Astrocyte (in vitro differentiated cells and primary cell): Measurements from ENCODE around the gene SBF2. TPM values are rescaled to one million over a fixed set of nuclear protein-coding genes. Genes with fewer than 3 reads are reported as not detected.

Experiments used
- DNase-seq: peaks from one replicate; pipeline ENCODE4 v3.0.0-alpha.2; 2010; ENCODE audit warnings: low read depth
- FAIRE-seq: peaks from 2 replicates; lab custom pipeline; 2011; peaks lifted over from hg19 to GRCh38; lab: Jason Lieb, UNC
- H2AFZ ChIP-seq: 2 replicates; pipeline ENCODE4 v1.6.0; 2012; ENCODE audit warnings: low read depth, low read length, inconsistent platforms
- H3K27ac ChIP-seq: 2 replicates; pipeline ENCODE4 v1.5.1; 2011; ENCODE audit warnings: low read depth, low read length, inconsistent platforms
- H3K27me3 ChIP-seq: 2 replicates; pipeline ENCODE4 v1.6.0; 2011; ENCODE audit warnings: low read length, inconsistent platforms; ENCODE audit not compliant: insufficient read depth
- H3K36me3 ChIP-seq: 2 replicates; pipeline ENCODE4 v1.5.1; 2011; ENCODE audit warnings: low read length, inconsistent platforms; ENCODE audit not compliant: insufficient read depth
- H3K4me1 ChIP-seq: 2 replicates; pipeline ENCODE4 v1.5.1; 2011; ENCODE audit warnings: low read length, inconsistent platforms; ENCODE audit not compliant: insufficient read depth
- H3K4me2 ChIP-seq: 2 replicates; pipeline ENCODE4 v1.6.0; 2012; ENCODE audit warnings: low read length, inconsistent platforms
- H3K4me3 ChIP-seq: 2 replicates; pipeline ENCODE4 v1.5.1; 2011; ENCODE audit warnings: low read depth, mild to moderate bottlenecking, low read length, inconsistent platforms; ENCODE audit not compliant: insufficient read depth
- H3K79me2 ChIP-seq: 2 replicates; pipeline ENCODE4 v1.6.0; 2012; ENCODE audit warnings: mild to moderate bottlenecking, low read length, inconsistent platforms; ENCODE audit not compliant: insufficient read depth
- H3K9ac ChIP-seq: 2 replicates; pipeline ENCODE4 v1.6.0; 2012; ENCODE audit warnings: mild to moderate bottlenecking, low read length, inconsistent platforms
- H3K9me3 ChIP-seq: 2 replicates; pipeline ENCODE4 v1.5.1; 2012; ENCODE audit warnings: low read depth, mild to moderate bottlenecking, low read length, inconsistent platforms; ENCODE audit not compliant: insufficient read depth
- H4K20me1 ChIP-seq: 2 replicates; pipeline ENCODE4 v1.6.0; 2012; ENCODE audit warnings: low read length, inconsistent platforms; ENCODE audit not compliant: insufficient read depth
- H3K27ac Mint-ChIP-seq: one replicate; pipeline ENCODE4 v1.8.0; 2021; ENCODE audit warnings: mild to moderate bottlenecking, mixed read lengths; ENCODE audit not compliant: unreplicated experiment
- H3K27me3 Mint-ChIP-seq: one replicate; pipeline ENCODE4 v1.8.0; 2021; ENCODE audit warnings: low read depth, mixed read lengths; ENCODE audit not compliant: unreplicated experiment
- H3K36me3 Mint-ChIP-seq: one replicate; pipeline ENCODE4 v1.8.0; 2021; ENCODE audit warnings: low read depth, mixed read lengths; ENCODE audit not compliant: unreplicated experiment
- H3K4me1 Mint-ChIP-seq: one replicate; pipeline ENCODE4 v1.8.0; 2021; ENCODE audit warnings: low read depth, mixed read lengths; ENCODE audit not compliant: unreplicated experiment
- H3K4me3 Mint-ChIP-seq: one replicate; pipeline ENCODE4 v1.8.0; 2021; ENCODE audit warnings: mild to moderate bottlenecking, moderate library complexity, mixed read lengths; ENCODE audit not compliant: unreplicated experiment
- H3K9me3 Mint-ChIP-seq: one replicate; pipeline ENCODE4 v1.8.0; 2021; ENCODE audit warnings: mild to moderate bottlenecking, mixed read lengths; ENCODE audit not compliant: unreplicated experiment
- EZH2 ChIP-seq: IDR thresholded peaks from 2 replicates; pipeline ENCODE4 v1.6.1; 2012; ENCODE audit warnings: mild to moderate bottlenecking, low read length, inconsistent platforms; ENCODE audit not compliant: insufficient read depth
- total RNA-seq: library from RNA; stranded (reverse); gene quantifications from 2 replicates; pipeline ENCODE4 v1.2.1, GENCODE V29; 2021
- TF ChIP-seq, protein P1 (sequence below): IDR thresholded peaks from 2 replicates; pipeline ENCODE4 v1.5.1; 2011; ENCODE audit warnings: low read depth, mild to moderate bottlenecking, inconsistent platforms, low read length, moderate library complexity; ENCODE audit not compliant: insufficient read depth

The SBF2 gene
- total RNA-seq, 1 donor from 2014 or later = 50.0 TPM

- DNase-seq (peak; percentile 89), FAIRE-seq (no peak)
- peak overlapping the region; percentile 64 for H3K27ac ChIP-seq
These were observed 528.5 kb downstream of the SBF2 start for GRCh38 chr11:9765320-9766101.

GRCh38 chr11:9763301-9763700 lies 530.7 kb downstream of the SBF2 start:
- Histone ChIP-seq H3K9ac (no peak overlapping the region), H3K27ac (no peak overlapping the region), H3K27me3 (no peaks in the 10 kb centered on the region), H3K4me3 (no peak overlapping the region), H3K4me2 (no peak overlapping the region), H3K4me1 (peaks cover 46% of the 10 kb centered on the region), H3K79me2 (no peaks in the 10 kb centered on the region), H3K9me3 (no peaks in the 10 kb centered on the region), H4K20me1 (no peaks in the 10 kb centered on the region), H2AFZ (no peak overlapping the region), H3K36me3 (no peaks in the 10 kb centered on the region)
- no peak overlapping the region for H3K4me3 Mint-ChIP-seq
- DNase-seq = no peak
- FAIRE-seq = no peak
- no peaks in the 10 kb centered on the region for H3K9me3 Mint-ChIP-seq
- TF ChIP-seq EZH2 = no peak
- TF ChIP-seq, protein P1, sequence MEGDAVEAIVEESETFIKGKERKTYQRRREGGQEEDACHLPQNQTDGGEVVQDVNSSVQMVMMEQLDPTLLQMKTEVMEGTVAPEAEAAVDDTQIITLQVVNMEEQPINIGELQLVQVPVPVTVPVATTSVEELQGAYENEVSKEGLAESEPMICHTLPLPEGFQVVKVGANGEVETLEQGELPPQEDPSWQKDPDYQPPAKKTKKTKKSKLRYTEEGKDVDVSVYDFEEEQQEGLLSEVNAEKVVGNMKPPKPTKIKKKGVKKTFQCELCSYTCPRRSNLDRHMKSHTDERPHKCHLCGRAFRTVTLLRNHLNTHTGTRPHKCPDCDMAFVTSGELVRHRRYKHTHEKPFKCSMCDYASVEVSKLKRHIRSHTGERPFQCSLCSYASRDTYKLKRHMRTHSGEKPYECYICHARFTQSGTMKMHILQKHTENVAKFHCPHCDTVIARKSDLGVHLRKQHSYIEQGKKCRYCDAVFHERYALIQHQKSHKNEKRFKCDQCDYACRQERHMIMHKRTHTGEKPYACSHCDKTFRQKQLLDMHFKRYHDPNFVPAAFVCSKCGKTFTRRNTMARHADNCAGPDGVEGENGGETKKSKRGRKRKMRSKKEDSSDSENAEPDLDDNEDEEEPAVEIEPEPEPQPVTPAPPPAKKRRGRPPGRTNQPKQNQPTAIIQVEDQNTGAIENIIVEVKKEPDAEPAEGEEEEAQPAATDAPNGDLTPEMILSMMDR = no peak
- H3K27me3 Mint-ChIP-seq = no peaks in the 10 kb centered on the region
- peaks cover 65% of the 10 kb centered on the region for H3K4me1 Mint-ChIP-seq
- H3K36me3 Mint-ChIP-seq = peaks cover 7% of the 10 kb centered on the region
- no peak overlapping the region for H3K27ac Mint-ChIP-seq

More at GRCh38 chr11:9765320-9766101, 528.5 kb downstream of the SBF2 start:
- H3K4me1 ChIP-seq = peaks cover 26% of the 10 kb centered on the region
- H4K20me1 ChIP-seq = no peaks in the 10 kb centered on the region
- no peaks in the 10 kb centered on the region for H3K79me2 ChIP-seq
- H3K9me3 ChIP-seq = no peaks in the 10 kb centered on the region
- peak overlapping the region; percentile 20 for H3K9ac ChIP-seq
- H3K4me3 ChIP-seq = no peak overlapping the region
- no peak overlapping the region for H2AFZ ChIP-seq
- no peaks in the 10 kb centered on the region for H3K36me3 ChIP-seq
- Mint-ChIP-seq H3K27me3 (no peaks in the 10 kb centered on the region), H3K4me3 (peak overlapping the region; percentile 70), H3K27ac (peak overlapping the region; percentile 79), H3K9me3 (no peaks in the 10 kb centered on the region), H3K4me1 (peaks cover 47% of the 10 kb centered on the region), H3K36me3 (peaks cover 15% of the 10 kb centered on the region)
- H3K4me2 ChIP-seq = peak overlapping the region; percentile 40
- TF ChIP-seq EZH2 = no peak
- TF ChIP-seq, protein P1 = no peak
- no peaks in the 10 kb centered on the region for H3K27me3 ChIP-seq

DNA sequence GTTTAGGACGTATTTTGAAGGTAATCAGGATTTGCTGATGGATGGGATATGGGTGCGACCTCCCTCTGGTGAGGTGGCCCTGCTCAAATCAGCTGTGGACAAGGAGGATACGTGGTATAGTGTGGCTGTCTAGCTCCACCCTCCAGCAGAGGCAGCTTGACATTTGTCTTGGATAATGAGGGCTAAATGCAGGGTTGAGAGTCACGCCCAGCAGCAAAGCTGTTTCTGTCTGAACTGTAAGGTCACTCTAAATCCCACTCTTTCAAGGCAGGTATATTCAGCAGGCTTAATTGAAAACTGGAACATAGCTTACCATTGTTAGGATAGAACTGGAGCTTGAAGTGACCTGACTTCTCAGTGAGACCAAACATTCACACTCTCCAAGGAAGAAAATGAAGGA lies 531.5 kb downstream of the SBF2 start:
- peaks cover 52% of the 10 kb centered on the region for H3K4me1 ChIP-seq
- H3K79me2 ChIP-seq = no peaks in the 10 kb centered on the region
- H3K9me3 ChIP-seq = no peaks in the 10 kb centered on the region
- Mint-ChIP-seq H3K36me3 (peaks cover 7% of the 10 kb centered on the region), H3K27me3 (no peaks in the 10 kb centered on the region), H3K27ac (no peak overlapping the region), H3K4me3 (no peak overlapping the region), H3K9me3 (no peaks in the 10 kb centered on the region), H3K4me1 (peaks cover 68% of the 10 kb centered on the region)
- H3K27ac ChIP-seq = no peak overlapping the region
- no peak overlapping the region for H3K4me2 ChIP-seq
- no peak for DNase-seq
- H3K27me3 ChIP-seq = no peaks in the 10 kb centered on the region
- no peak for TF ChIP-seq EZH2
- TF ChIP-seq, protein P1 = no peak
- no peak overlapping the region for H2AFZ ChIP-seq
- H3K36me3 ChIP-seq = no peaks in the 10 kb centered on the region
- no peak overlapping the region for H3K9ac ChIP-seq
- no peak for FAIRE-seq
- H4K20me1 ChIP-seq = no peaks in the 10 kb centered on the region
- H3K4me3 ChIP-seq = no peak overlapping the region
